Fibroblast of lung (primary cell): ENCODE results near the gene HAVCR2.

Experiments used
- EZH2 ChIP-seq: IDR thresholded peaks from 2 replicates; pipeline ENCODE4 v1.5.1; 2012; ENCODE audit warnings: low read length, control low read depth, mild to moderate bottlenecking; ENCODE audit errors: missing control alignments
- TF ChIP-seq, protein P1 (sequence below), 2 donors: IDR thresholded peaks in 1 of 2; conservative IDR thresholded peaks in 1 of 2; 1 replicate in 1 of 2; 2 replicates in 1 of 2; pipeline ENCODE4 v1.5.1; 2011 to 2012; ENCODE audit warnings: low read length in 2 of 2, control low read depth in 1 of 2, inconsistent platforms in 1 of 2, low read depth in 1 of 2, mild to moderate bottlenecking in 1 of 2

DNA sequence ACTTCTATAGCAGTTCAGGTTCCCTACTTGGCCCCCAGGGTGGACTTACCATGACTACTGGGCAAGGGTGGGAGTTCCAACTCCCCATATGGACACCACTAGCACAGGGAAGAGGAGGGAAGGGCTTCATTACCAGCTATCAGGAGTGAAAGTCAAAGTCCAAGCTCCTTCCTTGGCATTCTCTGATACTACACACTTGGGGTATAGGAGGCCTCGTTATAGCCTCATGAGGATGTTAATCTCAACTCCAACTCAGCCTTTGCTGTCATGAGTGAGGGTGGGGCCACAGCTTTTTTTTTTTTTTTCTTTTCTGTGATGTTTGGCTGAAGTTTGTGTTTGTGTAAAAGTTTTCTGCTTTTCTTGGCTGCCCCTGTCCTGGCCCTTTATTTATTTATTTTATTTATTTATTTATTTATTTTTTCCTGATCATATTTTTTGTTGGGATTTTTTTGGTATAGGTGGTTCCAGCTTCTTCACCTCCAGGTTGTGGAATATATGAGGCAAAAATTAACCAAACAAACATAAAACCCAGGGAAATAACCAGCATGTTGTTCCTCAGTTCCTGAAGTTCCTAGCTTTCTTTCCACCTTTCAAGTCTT is 48.5 kb upstream of the HAVCR2 start:
- TF ChIP-seq, protein P1, sequence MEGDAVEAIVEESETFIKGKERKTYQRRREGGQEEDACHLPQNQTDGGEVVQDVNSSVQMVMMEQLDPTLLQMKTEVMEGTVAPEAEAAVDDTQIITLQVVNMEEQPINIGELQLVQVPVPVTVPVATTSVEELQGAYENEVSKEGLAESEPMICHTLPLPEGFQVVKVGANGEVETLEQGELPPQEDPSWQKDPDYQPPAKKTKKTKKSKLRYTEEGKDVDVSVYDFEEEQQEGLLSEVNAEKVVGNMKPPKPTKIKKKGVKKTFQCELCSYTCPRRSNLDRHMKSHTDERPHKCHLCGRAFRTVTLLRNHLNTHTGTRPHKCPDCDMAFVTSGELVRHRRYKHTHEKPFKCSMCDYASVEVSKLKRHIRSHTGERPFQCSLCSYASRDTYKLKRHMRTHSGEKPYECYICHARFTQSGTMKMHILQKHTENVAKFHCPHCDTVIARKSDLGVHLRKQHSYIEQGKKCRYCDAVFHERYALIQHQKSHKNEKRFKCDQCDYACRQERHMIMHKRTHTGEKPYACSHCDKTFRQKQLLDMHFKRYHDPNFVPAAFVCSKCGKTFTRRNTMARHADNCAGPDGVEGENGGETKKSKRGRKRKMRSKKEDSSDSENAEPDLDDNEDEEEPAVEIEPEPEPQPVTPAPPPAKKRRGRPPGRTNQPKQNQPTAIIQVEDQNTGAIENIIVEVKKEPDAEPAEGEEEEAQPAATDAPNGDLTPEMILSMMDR (conservative IDR thresholded peaks at IDR 0.05 in 1 of 2, IDR thresholded peaks at IDR 0.05 in 1 of 2; ENCODE audit: low read depth in 1 of 2, low read length in 2 of 2): no peak
- no peak for TF ChIP-seq EZH2
